GM23338 (cell line): ENCODE measurements around the gene NCKIPSD. TPM values are rescaled to one million over a fixed set of nuclear protein-coding genes. Genes with fewer than 3 reads are reported as not detected.
A peak's percentile ranks its signal among the peaks of the same experiment; 100 is the strongest.

Experiments used
- ATAC-seq: fragments of 200-7000 bp; cut with Tn5 transposase; 3 replicates; pipeline ENCODE4 v1.9.1; 2020
- DNase-seq: peaks from one replicate; pipeline ENCODE4 v3.0.0-alpha.2; 2015; ENCODE audit warnings: low spot score
- H2AFZ ChIP-seq: fragments of 200-600 bp; sonication (generic); 2 replicates; pipeline ENCODE4 v1.8.0; 2016; ENCODE audit warnings: antibody characterized with exemption, mild to moderate bottlenecking, moderate library complexity
- H3F3A ChIP-seq: fragments of 200-600 bp; sonication (generic); replicated peaks from 2 replicates; pipeline ENCODE4 v1.8.0; 2017; ENCODE audit warnings: antibody characterized with exemption, mixed run types, low read depth
- H3K27ac ChIP-seq: fragments of 200-600 bp; sonication (generic); 2 replicates; pipeline ENCODE4 v1.6.1; 2016; ENCODE audit warnings: low read depth
- H3K27me3 ChIP-seq: fragments of 200-600 bp; sonication (generic); 2 replicates; pipeline ENCODE4 v1.8.0; 2016; ENCODE audit warnings: mild to moderate bottlenecking, mixed run types, moderate library complexity; ENCODE audit not compliant: insufficient read depth
- H3K36me3 ChIP-seq: fragments of 200-600 bp; sonication (generic); 2 replicates; pipeline ENCODE4 v1.8.0; 2016; ENCODE audit warnings: mild to moderate bottlenecking; ENCODE audit not compliant: insufficient read depth
- H3K4me1 ChIP-seq: fragments of 200-600 bp; sonication (generic); 2 replicates; pipeline ENCODE4 v1.8.0; 2016; ENCODE audit warnings: mild to moderate bottlenecking, moderate library complexity; ENCODE audit not compliant: insufficient read depth
- H3K4me2 ChIP-seq: fragments of 200-600 bp; sonication (generic); 2 replicates; pipeline ENCODE4 v1.7.1; 2017; ENCODE audit warnings: mixed run types
- H3K4me3 ChIP-seq: fragments of 200-600 bp; sonication (generic); 2 replicates; pipeline ENCODE4 v1.6.1; 2016; ENCODE audit warnings: mixed run types
- H3K79me2 ChIP-seq: fragments of 200-600 bp; sonication (generic); replicated peaks from 2 replicates; pipeline ENCODE4 v1.8.0; 2017; ENCODE audit warnings: mild to moderate bottlenecking; ENCODE audit not compliant: insufficient read depth
- H3K9me2 ChIP-seq: fragments of 200-600 bp; sonication (generic); 2 replicates; pipeline ENCODE4 v1.8.0; 2017; ENCODE audit not compliant: insufficient read depth
- H4K20me1 ChIP-seq: fragments of 200-600 bp; sonication (generic); replicated peaks from 2 replicates; pipeline ENCODE4 v1.8.0; 2017; ENCODE audit warnings: mild to moderate bottlenecking; ENCODE audit not compliant: insufficient read depth
- H3K27ac Mint-ChIP-seq: 2 replicates; pipeline ENCODE4 v1.8.0; 2020; ENCODE audit warnings: inconsistent platforms, mild to moderate bottlenecking, moderate library complexity, mixed read lengths
- H3K27me3 Mint-ChIP-seq: 3 replicates; pipeline ENCODE4 v1.8.0; 2022; ENCODE audit warnings: low read depth, mild to moderate bottlenecking, moderate library complexity, mixed read lengths, inconsistent platforms; ENCODE audit not compliant: insufficient read depth, poor library complexity
- H3K36me3 Mint-ChIP-seq: 3 replicates; pipeline ENCODE4 v1.8.0; 2021; ENCODE audit warnings: low read depth, mild to moderate bottlenecking, inconsistent platforms, moderate library complexity, mixed read lengths
- H3K4me1 Mint-ChIP-seq: 3 replicates; pipeline ENCODE4 v1.8.0; 2020; ENCODE audit warnings: mild to moderate bottlenecking, inconsistent platforms, mixed read lengths
- H3K4me3 Mint-ChIP-seq: 3 replicates; pipeline ENCODE4 v1.8.0; 2021; ENCODE audit warnings: moderate library complexity, mild to moderate bottlenecking, inconsistent platforms, mixed read lengths
- H3K9me3 Mint-ChIP-seq: 3 replicates; pipeline ENCODE4 v1.8.0; 2020; ENCODE audit warnings: moderate library complexity, mild to moderate bottlenecking, inconsistent platforms, mixed read lengths
- CREB1 ChIP-seq: fragments of 250-450 bp; sonication (Bioruptor Pico); IDR thresholded peaks from 2 replicates; pipeline ENCODE4 v1.5.0; 2020; ENCODE audit warnings: low read depth, mild to moderate bottlenecking, moderate library complexity
- EZH2 ChIP-seq: fragments of 200-600 bp; sonication (generic); IDR thresholded peaks from one replicate; pipeline ENCODE4 v1.8.0; 2017; ENCODE audit warnings: antibody characterized with exemption, mild to moderate bottlenecking, low read depth; ENCODE audit not compliant: unreplicated experiment
- EZH2phosphoT487 ChIP-seq: fragments of 200-600 bp; sonication (generic); IDR thresholded peaks from one replicate; pipeline ENCODE4 v1.8.1; 2018; ENCODE audit warnings: antibody characterized with exemption; ENCODE audit not compliant: unreplicated experiment
- JUNB ChIP-seq: IDR thresholded peaks from one replicate; pipeline ENCODE4 v1.6.1; 2016; ENCODE audit warnings: antibody characterized with exemption; ENCODE audit not compliant: unreplicated experiment
- NANOG ChIP-seq: IDR thresholded peaks from 2 replicates; pipeline ENCODE4 v1.6.1; 2016; ENCODE audit warnings: antibody characterized with exemption, borderline replicate concordance
- POLR2AphosphoS5 ChIP-seq: IDR thresholded peaks from 2 replicates; pipeline ENCODE4 v1.6.1; 2016; ENCODE audit warnings: antibody characterized with exemption, low read depth
- STAT1 ChIP-seq: IDR thresholded peaks from one replicate; pipeline ENCODE4 v1.6.1; 2016; ENCODE audit warnings: antibody characterized with exemption; ENCODE audit not compliant: unreplicated experiment
- ZNF114 ChIP-seq: fragments of 250-450 bp; sonication (Bioruptor Pico); IDR thresholded peaks from 2 replicates; pipeline ENCODE4 v1.5.0; 2020; ENCODE audit warnings: mild to moderate bottlenecking, moderate library complexity
- ZNF331 ChIP-seq: fragments of 250-450 bp; sonication (Bioruptor Pico); IDR thresholded peaks from 2 replicates; pipeline ENCODE4 v1.5.0; 2020; ENCODE audit warnings: low read depth, mild to moderate bottlenecking, moderate library complexity
- polyA plus RNA-seq: library from polyadenylated mRNA; unstranded; fragments of >200 nt; fragmentation: Nextera tagmentation; extraction: Ambion mirVana; gene quantifications from 2 replicates; pipeline ENCODE4 v1.2.1, GENCODE V29; 2016
- total RNA-seq: library from RNA; depleted of rRNA; stranded (reverse); fragments of >200 nt; shearing (Covaris generic); gene quantifications from 2 replicates; pipeline ENCODE4 v1.2.3, GENCODE V29; 2014
- TF ChIP-seq, protein P1 (sequence below), 2 experiments: fragments of 200-600 bp in 1 of 2; sonication (generic) in 1 of 2; conservative IDR thresholded peaks; 2 replicates each; pipeline versions ENCODE4 v1.5.1 to v1.6.1; 2016 to 2017; ENCODE audit warnings: antibody characterized with exemption in 2 of 2, low read depth in 2 of 2, mild to moderate bottlenecking in 2 of 2, moderate library complexity in 1 of 2
- TF ChIP-seq, protein P2 (sequence below): IDR thresholded peaks from one replicate; pipeline ENCODE4 v1.6.1; 2018; ENCODE audit warnings: antibody characterized with exemption; ENCODE audit not compliant: unreplicated experiment
- TF ChIP-seq, protein P3 (sequence below): fragments of 250-450 bp; sonication (Bioruptor Pico); IDR thresholded peaks from 2 replicates; pipeline ENCODE4 v1.5.0; 2020; ENCODE audit warnings: mild to moderate bottlenecking, moderate library complexity
- TF ChIP-seq, protein P4 (sequence below): IDR thresholded peaks from 2 replicates; pipeline ENCODE4 v1.6.1; 2016; ENCODE audit warnings: antibody characterized with exemption

NCKIPSD gene
- total and polyA plus RNA-seq, 2 experiments from 2014 or later, result 15.1 to 45.1 TPM

DNA sequence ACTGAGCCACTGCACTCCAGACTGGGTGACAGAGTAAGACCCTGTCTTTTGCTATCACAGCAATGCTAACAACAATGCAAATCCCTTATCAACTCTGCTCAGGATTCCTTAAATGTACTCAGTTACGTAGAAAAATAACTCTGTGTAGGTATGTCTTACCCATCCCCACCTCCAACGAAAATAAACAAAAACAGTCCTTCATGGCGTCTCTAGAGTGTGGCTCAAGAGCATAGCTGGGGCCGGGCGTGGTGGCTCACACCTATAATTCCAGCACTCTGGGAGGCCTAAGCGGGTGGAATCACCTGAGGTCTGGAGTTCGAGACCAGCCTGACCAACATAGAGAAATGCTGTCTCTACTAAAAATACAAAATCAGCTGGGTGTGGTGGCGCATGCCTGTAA lies 13.2 kb upstream of the NCKIPSD start:
- Histone ChIP-seq H3K79me2 (peaks cover 94% of the 10 kb centered on the region), H3K27ac (peak overlapping the region; percentile 40; the same call in 1 of the 2 replicates), H3K4me1 (peaks cover 50% of the 10 kb centered on the region), H3K27me3 (no peaks in the 10 kb centered on the region), H3F3A (peaks cover 17% of the 10 kb centered on the region), H4K20me1 (peaks cover 64% of the 10 kb centered on the region), H3K9me2 (no peaks in the 10 kb centered on the region), H3K4me3 (no peak overlapping the region), H2AFZ (no peak overlapping the region), H3K36me3 (peaks cover 23% of the 10 kb centered on the region), H3K4me2 (no peak overlapping the region)
- H3K27ac Mint-ChIP-seq, result no peak overlapping the region
- TF ChIP-seq, protein P1, sequence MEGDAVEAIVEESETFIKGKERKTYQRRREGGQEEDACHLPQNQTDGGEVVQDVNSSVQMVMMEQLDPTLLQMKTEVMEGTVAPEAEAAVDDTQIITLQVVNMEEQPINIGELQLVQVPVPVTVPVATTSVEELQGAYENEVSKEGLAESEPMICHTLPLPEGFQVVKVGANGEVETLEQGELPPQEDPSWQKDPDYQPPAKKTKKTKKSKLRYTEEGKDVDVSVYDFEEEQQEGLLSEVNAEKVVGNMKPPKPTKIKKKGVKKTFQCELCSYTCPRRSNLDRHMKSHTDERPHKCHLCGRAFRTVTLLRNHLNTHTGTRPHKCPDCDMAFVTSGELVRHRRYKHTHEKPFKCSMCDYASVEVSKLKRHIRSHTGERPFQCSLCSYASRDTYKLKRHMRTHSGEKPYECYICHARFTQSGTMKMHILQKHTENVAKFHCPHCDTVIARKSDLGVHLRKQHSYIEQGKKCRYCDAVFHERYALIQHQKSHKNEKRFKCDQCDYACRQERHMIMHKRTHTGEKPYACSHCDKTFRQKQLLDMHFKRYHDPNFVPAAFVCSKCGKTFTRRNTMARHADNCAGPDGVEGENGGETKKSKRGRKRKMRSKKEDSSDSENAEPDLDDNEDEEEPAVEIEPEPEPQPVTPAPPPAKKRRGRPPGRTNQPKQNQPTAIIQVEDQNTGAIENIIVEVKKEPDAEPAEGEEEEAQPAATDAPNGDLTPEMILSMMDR (conservative IDR thresholded peaks at IDR 0.05; ENCODE audit: low read depth in 2 of 2), result no peak
- TF ChIP-seq STAT1 (no peak), CREB1 (CRISPR knock-in tag) (no peak), JUNB (no peak), NANOG (no peak), ZNF114 (CRISPR knock-in tag) (no peak), POLR2AphosphoS5 (no peak), EZH2 (no peak), EZH2phosphoT487 (no peak), ZNF331 (no peak)
- TF ChIP-seq, protein P2, sequence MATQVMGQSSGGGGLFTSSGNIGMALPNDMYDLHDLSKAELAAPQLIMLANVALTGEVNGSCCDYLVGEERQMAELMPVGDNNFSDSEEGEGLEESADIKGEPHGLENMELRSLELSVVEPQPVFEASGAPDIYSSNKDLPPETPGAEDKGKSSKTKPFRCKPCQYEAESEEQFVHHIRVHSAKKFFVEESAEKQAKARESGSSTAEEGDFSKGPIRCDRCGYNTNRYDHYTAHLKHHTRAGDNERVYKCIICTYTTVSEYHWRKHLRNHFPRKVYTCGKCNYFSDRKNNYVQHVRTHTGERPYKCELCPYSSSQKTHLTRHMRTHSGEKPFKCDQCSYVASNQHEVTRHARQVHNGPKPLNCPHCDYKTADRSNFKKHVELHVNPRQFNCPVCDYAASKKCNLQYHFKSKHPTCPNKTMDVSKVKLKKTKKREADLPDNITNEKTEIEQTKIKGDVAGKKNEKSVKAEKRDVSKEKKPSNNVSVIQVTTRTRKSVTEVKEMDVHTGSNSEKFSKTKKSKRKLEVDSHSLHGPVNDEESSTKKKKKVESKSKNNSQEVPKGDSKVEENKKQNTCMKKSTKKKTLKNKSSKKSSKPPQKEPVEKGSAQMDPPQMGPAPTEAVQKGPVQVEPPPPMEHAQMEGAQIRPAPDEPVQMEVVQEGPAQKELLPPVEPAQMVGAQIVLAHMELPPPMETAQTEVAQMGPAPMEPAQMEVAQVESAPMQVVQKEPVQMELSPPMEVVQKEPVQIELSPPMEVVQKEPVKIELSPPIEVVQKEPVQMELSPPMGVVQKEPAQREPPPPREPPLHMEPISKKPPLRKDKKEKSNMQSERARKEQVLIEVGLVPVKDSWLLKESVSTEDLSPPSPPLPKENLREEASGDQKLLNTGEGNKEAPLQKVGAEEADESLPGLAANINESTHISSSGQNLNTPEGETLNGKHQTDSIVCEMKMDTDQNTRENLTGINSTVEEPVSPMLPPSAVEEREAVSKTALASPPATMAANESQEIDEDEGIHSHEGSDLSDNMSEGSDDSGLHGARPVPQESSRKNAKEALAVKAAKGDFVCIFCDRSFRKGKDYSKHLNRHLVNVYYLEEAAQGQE, result no peak
- TF ChIP-seq, protein P3, sequence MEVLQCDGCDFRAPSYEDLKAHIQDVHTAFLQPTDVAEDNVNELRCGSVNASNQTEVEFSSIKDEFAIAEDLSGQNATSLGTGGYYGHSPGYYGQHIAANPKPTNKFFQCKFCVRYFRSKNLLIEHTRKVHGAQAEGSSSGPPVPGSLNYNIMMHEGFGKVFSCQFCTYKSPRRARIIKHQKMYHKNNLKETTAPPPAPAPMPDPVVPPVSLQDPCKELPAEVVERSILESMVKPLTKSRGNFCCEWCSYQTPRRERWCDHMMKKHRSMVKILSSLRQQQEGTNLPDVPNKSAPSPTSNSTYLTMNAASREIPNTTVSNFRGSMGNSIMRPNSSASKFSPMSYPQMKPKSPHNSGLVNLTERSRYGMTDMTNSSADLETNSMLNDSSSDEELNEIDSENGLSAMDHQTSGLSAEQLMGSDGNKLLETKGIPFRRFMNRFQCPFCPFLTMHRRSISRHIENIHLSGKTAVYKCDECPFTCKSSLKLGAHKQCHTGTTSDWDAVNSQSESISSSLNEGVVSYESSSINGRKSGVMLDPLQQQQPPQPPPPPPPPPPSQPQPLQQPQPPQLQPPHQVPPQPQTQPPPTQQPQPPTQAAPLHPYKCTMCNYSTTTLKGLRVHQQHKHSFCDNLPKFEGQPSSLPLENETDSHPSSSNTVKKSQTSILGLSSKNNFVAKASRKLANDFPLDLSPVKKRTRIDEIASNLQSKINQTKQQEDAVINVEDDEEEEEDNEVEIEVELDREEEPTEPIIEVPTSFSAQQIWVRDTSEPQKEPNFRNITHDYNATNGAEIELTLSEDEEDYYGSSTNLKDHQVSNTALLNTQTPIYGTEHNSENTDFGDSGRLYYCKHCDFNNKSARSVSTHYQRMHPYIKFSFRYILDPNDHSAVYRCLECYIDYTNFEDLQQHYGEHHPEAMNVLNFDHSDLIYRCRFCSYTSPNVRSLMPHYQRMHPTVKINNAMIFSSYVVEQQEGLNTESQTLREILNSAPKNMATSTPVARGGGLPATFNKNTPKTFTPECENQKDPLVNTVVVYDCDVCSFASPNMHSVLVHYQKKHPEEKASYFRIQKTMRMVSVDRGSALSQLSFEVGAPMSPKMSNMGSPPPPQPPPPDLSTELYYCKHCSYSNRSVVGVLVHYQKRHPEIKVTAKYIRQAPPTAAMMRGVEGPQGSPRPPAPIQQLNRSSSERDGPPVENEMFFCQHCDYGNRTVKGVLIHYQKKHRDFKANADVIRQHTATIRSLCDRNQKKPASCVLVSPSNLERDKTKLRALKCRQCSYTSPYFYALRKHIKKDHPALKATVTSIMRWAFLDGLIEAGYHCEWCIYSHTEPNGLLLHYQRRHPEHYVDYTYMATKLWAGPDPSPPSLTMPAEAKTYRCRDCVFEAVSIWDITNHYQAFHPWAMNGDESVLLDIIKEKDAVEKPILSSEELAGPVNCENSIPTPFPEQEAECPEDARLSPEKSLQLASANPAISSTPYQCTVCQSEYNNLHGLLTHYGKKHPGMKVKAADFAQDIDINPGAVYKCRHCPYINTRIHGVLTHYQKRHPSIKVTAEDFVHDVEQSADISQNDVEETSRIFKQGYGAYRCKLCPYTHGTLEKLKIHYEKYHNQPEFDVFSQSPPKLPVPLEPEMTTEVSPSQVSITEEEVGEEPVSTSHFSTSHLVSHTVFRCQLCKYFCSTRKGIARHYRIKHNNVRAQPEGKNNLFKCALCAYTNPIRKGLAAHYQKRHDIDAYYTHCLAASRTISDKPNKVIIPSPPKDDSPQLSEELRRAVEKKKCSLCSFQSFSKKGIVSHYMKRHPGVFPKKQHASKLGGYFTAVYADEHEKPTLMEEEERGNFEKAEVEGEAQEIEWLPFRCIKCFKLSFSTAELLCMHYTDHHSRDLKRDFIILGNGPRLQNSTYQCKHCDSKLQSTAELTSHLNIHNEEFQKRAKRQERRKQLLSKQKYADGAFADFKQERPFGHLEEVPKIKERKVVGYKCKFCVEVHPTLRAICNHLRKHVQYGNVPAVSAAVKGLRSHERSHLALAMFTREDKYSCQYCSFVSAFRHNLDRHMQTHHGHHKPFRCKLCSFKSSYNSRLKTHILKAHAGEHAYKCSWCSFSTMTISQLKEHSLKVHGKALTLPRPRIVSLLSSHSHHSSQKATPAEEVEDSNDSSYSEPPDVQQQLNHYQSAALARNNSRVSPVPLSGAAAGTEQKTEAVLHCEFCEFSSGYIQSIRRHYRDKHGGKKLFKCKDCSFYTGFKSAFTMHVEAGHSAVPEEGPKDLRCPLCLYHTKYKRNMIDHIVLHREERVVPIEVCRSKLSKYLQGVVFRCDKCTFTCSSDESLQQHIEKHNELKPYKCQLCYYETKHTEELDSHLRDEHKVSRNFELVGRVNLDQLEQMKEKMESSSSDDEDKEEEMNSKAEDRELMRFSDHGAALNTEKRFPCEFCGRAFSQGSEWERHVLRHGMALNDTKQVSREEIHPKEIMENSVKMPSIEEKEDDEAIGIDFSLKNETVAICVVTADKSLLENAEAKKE, result no peak
- TF ChIP-seq, protein P4, sequence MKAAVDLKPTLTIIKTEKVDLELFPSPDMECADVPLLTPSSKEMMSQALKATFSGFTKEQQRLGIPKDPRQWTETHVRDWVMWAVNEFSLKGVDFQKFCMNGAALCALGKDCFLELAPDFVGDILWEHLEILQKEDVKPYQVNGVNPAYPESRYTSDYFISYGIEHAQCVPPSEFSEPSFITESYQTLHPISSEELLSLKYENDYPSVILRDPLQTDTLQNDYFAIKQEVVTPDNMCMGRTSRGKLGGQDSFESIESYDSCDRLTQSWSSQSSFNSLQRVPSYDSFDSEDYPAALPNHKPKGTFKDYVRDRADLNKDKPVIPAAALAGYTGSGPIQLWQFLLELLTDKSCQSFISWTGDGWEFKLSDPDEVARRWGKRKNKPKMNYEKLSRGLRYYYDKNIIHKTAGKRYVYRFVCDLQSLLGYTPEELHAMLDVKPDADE, result no peak
- DNase-seq (no peak), ATAC-seq (no peak)
- no peaks in the 10 kb centered on the region; the same call in 2 of the 3 replicates for H3K9me3 Mint-ChIP-seq
- peaks cover 63% of the 10 kb centered on the region for H3K36me3 Mint-ChIP-seq
- H3K27me3 Mint-ChIP-seq, result peaks cover 4% of the 10 kb centered on the region
- peaks cover 34% of the 10 kb centered on the region for H3K4me1 Mint-ChIP-seq
- no peak overlapping the region for H3K4me3 Mint-ChIP-seq
